GM12892 (cell line): Measurements from ENCODE around the gene ARHGAP22.

Experiments used
- POLR2AphosphoS5 ChIP-seq: IDR thresholded peaks from 2 replicates; pipeline ENCODE4 v1.6.1; 2011; ENCODE audit warnings: low read depth, low read length, control low read depth
- TAF1 ChIP-seq: IDR thresholded peaks from 2 replicates; pipeline ENCODE4 v1.6.1; 2011; ENCODE audit warnings: low read depth, mild to moderate bottlenecking, control low read depth, low read length, borderline replicate concordance

GRCh38 chr10:48592346-48592745, 12.5 kb downstream of the ARHGAP22 start:
- TF ChIP-seq POLR2AphosphoS5 (no peak), TAF1 (no peak)
